ENCODE measurements around the gene PBLD. TPM values are rescaled to one million over a fixed set of nuclear protein-coding genes. Genes with fewer than 3 reads are reported as not detected.

The PBLD gene
- total and polyA plus RNA-seq, 3 experiments from 2014 or later, result 0.95 to 1.7 (median 1.2) TPM

DNA sequence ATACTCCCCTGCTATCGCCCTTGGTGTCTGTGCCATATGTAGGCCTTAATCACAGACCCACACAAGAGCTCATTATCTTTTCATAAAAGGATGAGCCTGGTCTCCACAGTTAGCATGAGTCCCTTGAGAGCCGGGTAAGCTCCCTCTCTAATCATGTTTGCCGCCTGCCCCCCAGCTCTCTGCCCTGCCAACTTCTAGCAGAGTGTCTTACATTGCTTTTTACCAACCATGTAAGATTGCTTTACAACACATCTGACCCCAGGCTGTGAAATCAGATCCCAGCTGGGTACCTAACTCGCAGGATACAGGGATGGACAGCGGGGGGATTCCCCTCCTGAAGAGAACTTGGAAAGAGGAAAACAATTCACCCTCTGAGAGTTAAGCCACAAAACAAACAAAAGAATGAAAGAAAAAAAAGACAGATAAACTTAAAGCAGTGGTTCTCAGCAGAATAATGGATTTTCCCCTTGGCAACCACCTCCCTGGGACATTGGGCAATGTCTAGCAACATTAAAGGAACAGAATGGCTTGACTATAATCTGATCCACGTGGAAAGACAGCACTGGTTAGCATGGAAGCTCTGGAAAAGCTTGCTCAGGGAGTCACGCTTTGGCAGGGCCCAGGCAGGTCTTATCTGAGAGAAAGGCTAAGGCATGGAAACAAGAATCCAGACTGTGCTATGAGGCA, 61.4 kb downstream of the PBLD start:
- H3K36me3 ChIP-seq (ENCODE audit: insufficient read depth, low read length), result no peaks in the 10 kb centered on the region
- no peak overlapping the region for H3K27ac ChIP-seq (ENCODE audit: low read depth, low read length)
- ChIA-PET POLR2A (no interaction called here), CTCF (no interaction called here)
- H3K4me1 ChIP-seq (ENCODE audit: insufficient read depth, low read length), result no peaks in the 10 kb centered on the region
- peaks cover 0 to 4% (median 1%) of the 10 kb centered on the region in 5 donors for H3K9me3 Mint-ChIP-seq
- no peak overlapping the region for H3K4me3 ChIP-seq (ENCODE audit: low read length)
- H3K4me1 Mint-ChIP-seq, result no peaks in the 10 kb centered on the region
- H3K4me3 Mint-ChIP-seq, result no peak overlapping the region
- DNase-seq, result no peak
- H3K27ac Mint-ChIP-seq, result peak overlapping the region in 1 of 8 donors; percentile 47
- peaks cover 7 to 24% of the 10 kb centered on the region in 2 donors for H3K27me3 Mint-ChIP-seq
- H3K36me3 Mint-ChIP-seq, result peaks cover 0 to 10% (median 0%) of the 10 kb centered on the region in 3 donors
- H3K9me3 ChIP-seq (ENCODE audit: low read length), result no peaks in the 10 kb centered on the region
- H3K27me3 ChIP-seq (ENCODE audit: insufficient read depth, low read length, poor library complexity, severe bottlenecking), result no peaks in the 10 kb centered on the region

DNA sequence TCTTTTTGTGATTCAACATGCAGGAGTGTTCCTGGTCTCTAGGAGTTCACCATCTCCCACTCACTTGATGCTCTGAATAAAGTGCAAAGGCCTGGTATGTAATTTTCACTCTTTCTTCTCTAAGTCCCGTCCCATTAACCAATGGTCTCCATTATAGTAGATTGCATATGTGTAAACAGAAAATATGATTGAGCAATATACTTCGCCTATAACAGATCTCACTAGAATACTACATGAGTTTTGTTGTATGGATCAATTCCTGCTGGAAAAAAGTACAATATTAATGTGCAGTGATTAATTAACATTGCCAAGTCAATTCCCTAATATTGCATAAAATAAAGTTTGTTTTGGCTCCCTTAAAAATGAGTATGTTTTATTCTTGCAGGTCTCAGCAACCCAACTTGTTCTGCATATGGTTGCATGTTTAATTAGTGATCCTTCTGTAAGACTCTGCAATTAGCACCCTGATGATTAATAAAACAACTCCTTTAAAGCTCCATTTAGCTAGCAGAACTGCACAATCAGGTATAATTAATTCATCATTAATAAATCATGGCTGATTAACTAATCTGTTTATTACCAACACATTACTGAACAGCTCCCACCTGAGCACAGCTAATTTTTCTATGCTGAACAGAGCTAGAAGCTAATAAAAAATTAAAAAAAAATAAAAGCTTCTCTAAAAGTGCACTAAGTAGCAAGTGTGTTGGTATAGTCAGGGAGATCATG, 63.0 kb downstream of the PBLD start:
- peaks cover 0 to 10% (median 0%) of the 10 kb centered on the region in 3 donors for H3K36me3 Mint-ChIP-seq
- H3K4me1 ChIP-seq (ENCODE audit: insufficient read depth, low read length), result no peaks in the 10 kb centered on the region
- no peak overlapping the region for H3K27ac Mint-ChIP-seq
- ChIA-PET POLR2A (no interaction called here), CTCF (no interaction called here)
- peaks cover 0 to 7% (median 0%) of the 10 kb centered on the region in 5 donors for H3K9me3 Mint-ChIP-seq
- H3K9me3 ChIP-seq (ENCODE audit: low read length), result no peaks in the 10 kb centered on the region
- no peak for DNase-seq
- H3K27me3 Mint-ChIP-seq, result peaks cover 9 to 27% of the 10 kb centered on the region in 2 donors
- no peak overlapping the region for H3K4me3 ChIP-seq (ENCODE audit: low read length)
- no peaks in the 10 kb centered on the region for H3K4me1 Mint-ChIP-seq
- H3K4me3 Mint-ChIP-seq, result no peak overlapping the region
- H3K27ac ChIP-seq (ENCODE audit: low read depth, low read length), result no peak overlapping the region
- H3K36me3 ChIP-seq (ENCODE audit: insufficient read depth, low read length), result no peaks in the 10 kb centered on the region
- H3K27me3 ChIP-seq (ENCODE audit: insufficient read depth, low read length, poor library complexity, severe bottlenecking), result no peaks in the 10 kb centered on the region

DNA sequence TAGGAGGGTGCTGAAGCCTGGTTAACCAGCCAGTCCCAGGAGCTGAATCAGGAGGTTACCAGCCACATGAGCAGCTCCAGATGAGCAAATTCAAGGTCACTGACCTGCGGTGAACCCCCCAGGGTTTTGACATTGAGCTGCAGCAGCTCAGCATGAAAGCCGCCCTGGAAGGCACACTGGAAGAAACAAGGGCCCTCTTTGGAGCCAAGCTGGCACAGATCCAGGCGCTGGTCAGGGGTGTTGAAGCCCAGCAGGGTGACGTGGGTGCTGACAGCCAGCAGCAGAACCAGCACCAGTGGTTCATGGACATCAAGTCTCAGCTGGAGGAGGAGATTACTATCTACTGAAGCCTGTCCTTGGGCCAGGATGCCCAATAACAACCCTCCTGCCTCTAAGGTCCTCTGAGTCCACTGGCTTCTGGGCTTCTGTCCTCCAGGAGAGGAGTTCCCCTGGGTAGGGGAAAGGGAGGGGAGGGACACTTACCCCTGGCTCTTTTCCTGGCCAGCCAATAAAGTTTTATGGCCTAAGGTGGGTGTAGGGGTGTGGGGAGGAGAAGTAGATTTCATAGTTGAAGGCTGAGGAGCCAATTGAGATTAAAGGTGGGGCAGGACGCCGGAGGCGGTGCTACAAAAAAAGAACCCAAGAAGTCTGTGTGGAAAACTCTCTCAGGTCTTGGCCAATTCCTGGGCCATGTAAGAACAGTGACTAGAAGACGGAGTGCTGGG, 71.4 kb downstream of the PBLD start:
- Mint-ChIP-seq H3K4me1 (no peaks in the 10 kb centered on the region), H3K36me3 (peaks cover 0 to 10% (median 0%) of the 10 kb centered on the region in 3 donors), H3K4me3 (no peak overlapping the region), H3K9me3 (peaks cover 0 to 6% (median 2%) of the 10 kb centered on the region in 5 donors), H3K27ac (no peak overlapping the region), H3K27me3 (peaks cover 4 to 9% of the 10 kb centered on the region in 2 donors)
- H3K27ac ChIP-seq (ENCODE audit: low read depth, low read length), result no peak overlapping the region
- H3K4me3 ChIP-seq (ENCODE audit: low read length), result no peak overlapping the region
- no peaks in the 10 kb centered on the region for H3K27me3 ChIP-seq (ENCODE audit: insufficient read depth, low read length, poor library complexity, severe bottlenecking)
- no peaks in the 10 kb centered on the region for H3K36me3 ChIP-seq (ENCODE audit: insufficient read depth, low read length)
- no peak for DNase-seq
- H3K9me3 ChIP-seq (ENCODE audit: low read length), result no peaks in the 10 kb centered on the region
- H3K4me1 ChIP-seq (ENCODE audit: insufficient read depth, low read length), result no peaks in the 10 kb centered on the region
- ChIA-PET POLR2A (no interaction called here), CTCF (no interaction called here)

DNA sequence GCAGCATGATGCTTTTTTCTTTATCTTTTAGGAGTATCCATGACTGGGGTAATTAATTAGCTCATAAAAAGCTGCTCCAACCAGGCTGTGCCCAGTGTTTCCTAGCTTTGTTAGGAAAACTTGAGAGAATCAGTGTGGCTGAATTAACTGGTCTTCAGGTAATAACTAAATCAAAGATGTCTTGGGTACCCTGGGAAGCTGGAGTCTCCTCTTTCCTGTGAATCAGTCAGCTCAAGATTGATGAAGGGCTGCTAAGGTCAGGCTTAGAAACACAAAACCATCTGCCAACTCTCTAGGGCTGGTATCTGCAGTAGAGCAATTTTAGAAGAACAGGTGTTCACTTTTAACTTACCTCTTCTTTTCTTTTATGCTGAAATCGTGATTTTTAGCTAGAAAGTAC, 79.4 kb downstream of the PBLD start:
- H3K4me3 ChIP-seq (ENCODE audit: low read length), result no peak overlapping the region
- CTCF ChIA-PET, result interaction anchor here (1.0 to 1.2 kb wide), 2 partner anchors 11 to 41 kb away, joined by 3 to 4 read pairs; no protein-coding TSS in a partner anchor
- POLR2A ChIA-PET, result no interaction called here
- H3K9me3 ChIP-seq (ENCODE audit: low read length), result no peaks in the 10 kb centered on the region
- H3K36me3 ChIP-seq (ENCODE audit: insufficient read depth, low read length), result no peaks in the 10 kb centered on the region
- Mint-ChIP-seq H3K36me3 (no peaks in the 10 kb centered on the region), H3K4me1 (no peaks in the 10 kb centered on the region), H3K9me3 (no peaks in the 10 kb centered on the region), H3K27ac (no peak overlapping the region), H3K27me3 (peaks cover 5 to 18% of the 10 kb centered on the region in 2 donors), H3K4me3 (no peak overlapping the region)
- H3K27me3 ChIP-seq (ENCODE audit: insufficient read depth, low read length, poor library complexity, severe bottlenecking), result no peaks in the 10 kb centered on the region
- no peak overlapping the region for H3K27ac ChIP-seq (ENCODE audit: low read depth, low read length)
- no peak for DNase-seq
- H3K4me1 ChIP-seq (ENCODE audit: insufficient read depth, low read length), result no peaks in the 10 kb centered on the region

DNA sequence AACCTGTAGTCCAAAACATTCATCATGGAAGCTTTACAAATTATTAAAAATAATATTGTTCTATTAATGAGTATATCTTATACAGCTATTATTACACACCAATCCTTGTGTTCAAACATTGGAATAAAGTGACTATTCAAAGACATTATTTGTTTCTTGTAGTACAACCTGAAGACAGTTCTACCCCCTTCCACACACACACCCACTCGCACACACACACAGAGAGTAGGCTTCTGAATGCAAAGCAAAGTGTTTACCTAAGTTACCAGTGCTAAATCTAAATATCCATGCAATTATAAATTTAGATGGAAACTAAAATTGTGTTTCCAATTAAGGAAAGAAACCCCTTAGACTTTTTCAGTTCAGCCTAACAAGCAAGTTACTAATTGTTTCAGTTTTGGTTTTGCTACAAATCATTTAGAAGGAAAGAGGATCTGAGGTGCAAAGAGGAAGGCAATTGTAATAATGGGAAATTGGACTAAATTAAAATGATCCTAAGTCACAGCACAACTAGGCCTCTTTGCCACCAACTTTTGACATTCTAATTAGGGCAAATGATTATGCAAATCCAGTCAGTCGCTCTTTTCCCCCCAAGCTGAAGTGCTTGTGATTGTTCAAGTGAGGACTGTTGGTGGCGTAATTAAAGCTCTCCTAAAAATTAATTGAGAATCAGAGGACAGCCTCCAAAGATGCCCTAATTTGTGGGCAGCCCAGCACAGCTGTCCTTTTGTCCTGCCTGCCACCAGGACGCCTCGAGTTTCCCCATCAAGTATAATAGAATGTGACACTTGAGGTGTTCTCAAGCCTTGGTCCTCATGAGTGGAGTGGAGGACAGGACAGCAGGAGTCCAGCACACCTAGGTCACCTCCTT, 80.9 kb downstream of the PBLD start:
- H3K9me3 Mint-ChIP-seq, result no peaks in the 10 kb centered on the region
- no peak overlapping the region for H3K4me3 Mint-ChIP-seq
- no peak overlapping the region for H3K27ac ChIP-seq (ENCODE audit: low read depth, low read length)
- no peaks in the 10 kb centered on the region for H3K36me3 ChIP-seq (ENCODE audit: insufficient read depth, low read length)
- H3K4me1 Mint-ChIP-seq, result no peaks in the 10 kb centered on the region
- CTCF ChIA-PET, result interaction anchor here (1.2 kb wide), 1 partner anchor 9 kb away, joined by 4 read pairs; no protein-coding TSS in a partner anchor
- no peak overlapping the region for H3K4me3 ChIP-seq (ENCODE audit: low read length)
- no peak for DNase-seq
- H3K36me3 Mint-ChIP-seq, result no peaks in the 10 kb centered on the region
- POLR2A ChIA-PET, result no interaction called here
- H3K27ac Mint-ChIP-seq, result no peak overlapping the region
- no peaks in the 10 kb centered on the region for H3K27me3 ChIP-seq (ENCODE audit: insufficient read depth, low read length, poor library complexity, severe bottlenecking)
- no peaks in the 10 kb centered on the region for H3K9me3 ChIP-seq (ENCODE audit: low read length)
- H3K27me3 Mint-ChIP-seq, result peaks cover 5 to 18% of the 10 kb centered on the region in 2 donors
- no peaks in the 10 kb centered on the region for H3K4me1 ChIP-seq (ENCODE audit: insufficient read depth, low read length)

DNA sequence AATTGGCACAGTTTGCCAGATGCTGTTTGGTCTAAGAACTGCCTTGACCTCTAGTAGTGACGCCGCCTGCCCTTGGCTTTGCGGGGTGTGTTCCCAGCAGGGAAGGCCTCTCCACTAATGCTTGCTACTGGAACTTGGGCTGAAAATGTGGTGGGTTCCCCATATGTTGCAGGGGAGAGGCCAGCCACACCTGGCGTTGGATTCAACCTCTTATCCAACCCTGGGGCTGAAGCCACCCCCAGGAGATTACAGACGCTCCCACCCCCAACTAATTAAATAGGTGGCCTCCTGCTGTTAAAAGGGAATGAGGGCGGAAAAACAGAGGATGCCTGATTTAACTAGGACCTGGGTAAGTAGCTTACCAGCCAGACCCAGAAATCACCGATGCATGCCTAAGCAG, 81.6 kb downstream of the PBLD start:
- Mint-ChIP-seq H3K36me3 (no peaks in the 10 kb centered on the region), H3K4me3 (no peak overlapping the region), H3K27me3 (peaks cover 3 to 14% of the 10 kb centered on the region in 2 donors), H3K4me1 (no peaks in the 10 kb centered on the region), H3K27ac (no peak overlapping the region), H3K9me3 (no peaks in the 10 kb centered on the region)
- no peak for DNase-seq
- POLR2A ChIA-PET, result no interaction called here
- Histone ChIP-seq H3K36me3 (ENCODE audit: insufficient read depth, low read length) (no peaks in the 10 kb centered on the region), H3K9me3 (ENCODE audit: low read length) (no peaks in the 10 kb centered on the region), H3K4me3 (ENCODE audit: low read length) (no peak overlapping the region), H3K27me3 (ENCODE audit: insufficient read depth, low read length, poor library complexity, severe bottlenecking) (no peaks in the 10 kb centered on the region), H3K27ac (ENCODE audit: low read depth, low read length) (no peak overlapping the region), H3K4me1 (ENCODE audit: insufficient read depth, low read length) (no peaks in the 10 kb centered on the region)
- CTCF ChIA-PET, result no interaction called here

DNA sequence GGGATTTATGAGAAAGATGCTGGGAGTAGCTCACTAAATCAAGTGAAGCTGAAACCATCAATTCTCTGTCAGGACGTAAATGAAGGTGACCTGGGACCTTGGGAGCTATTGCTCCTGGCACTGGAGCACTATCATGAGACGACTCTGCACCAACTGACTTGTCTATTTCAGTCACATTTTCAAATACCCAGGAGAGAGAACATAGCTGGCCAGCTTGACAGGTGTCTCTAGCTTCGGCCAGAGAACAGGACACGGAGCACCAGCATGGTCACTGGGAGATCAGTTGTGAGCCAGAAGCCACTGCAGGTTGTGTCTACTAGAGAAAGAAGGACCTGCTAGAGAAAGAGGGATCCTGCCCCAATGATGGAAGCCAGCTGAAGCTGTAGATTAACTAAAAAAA, 83.4 kb downstream of the PBLD start:
- ChIA-PET POLR2A (no interaction called here), CTCF (no interaction called here)
- H3K27ac Mint-ChIP-seq, result no peak overlapping the region
- no peak for DNase-seq
- Histone ChIP-seq H3K9me3 (ENCODE audit: low read length) (no peaks in the 10 kb centered on the region), H3K27ac (ENCODE audit: low read depth, low read length) (no peak overlapping the region), H3K4me3 (ENCODE audit: low read length) (no peak overlapping the region), H3K27me3 (ENCODE audit: insufficient read depth, low read length, poor library complexity, severe bottlenecking) (no peaks in the 10 kb centered on the region), H3K4me1 (ENCODE audit: insufficient read depth, low read length) (no peaks in the 10 kb centered on the region), H3K36me3 (ENCODE audit: insufficient read depth, low read length) (no peaks in the 10 kb centered on the region)
- no peaks in the 10 kb centered on the region for H3K4me1 Mint-ChIP-seq
- no peaks in the 10 kb centered on the region for H3K9me3 Mint-ChIP-seq
- H3K4me3 Mint-ChIP-seq, result no peak overlapping the region
- H3K27me3 Mint-ChIP-seq, result peaks cover under 1 to 3% of the 10 kb centered on the region in 2 donors
- no peaks in the 10 kb centered on the region for H3K36me3 Mint-ChIP-seq

Data from CD8-positive, alpha-beta memory T cell (primary cell).